ENCODE results near the gene ACSL3.

DNA sequence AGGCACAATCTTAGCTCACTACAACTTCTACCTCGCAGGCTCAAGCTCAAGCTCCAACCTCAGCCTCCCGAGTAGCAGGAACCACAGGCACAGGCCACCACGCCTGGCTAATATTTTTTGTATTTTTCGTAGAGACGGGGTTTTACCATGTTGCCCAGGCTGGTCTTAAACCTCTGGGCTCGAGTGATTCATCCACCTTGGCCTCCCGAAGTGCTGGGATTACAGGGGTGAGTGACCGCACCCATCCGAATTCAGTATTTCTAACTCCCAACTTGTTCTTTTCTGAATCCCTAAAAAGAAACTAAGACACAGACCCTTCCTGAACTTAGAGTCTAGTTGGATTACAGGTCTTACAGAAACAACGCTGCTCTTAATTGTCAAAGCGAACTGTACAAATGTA, 32.3 kb upstream of the ACSL3 start:
- TF ChIP-seq, protein P1, sequence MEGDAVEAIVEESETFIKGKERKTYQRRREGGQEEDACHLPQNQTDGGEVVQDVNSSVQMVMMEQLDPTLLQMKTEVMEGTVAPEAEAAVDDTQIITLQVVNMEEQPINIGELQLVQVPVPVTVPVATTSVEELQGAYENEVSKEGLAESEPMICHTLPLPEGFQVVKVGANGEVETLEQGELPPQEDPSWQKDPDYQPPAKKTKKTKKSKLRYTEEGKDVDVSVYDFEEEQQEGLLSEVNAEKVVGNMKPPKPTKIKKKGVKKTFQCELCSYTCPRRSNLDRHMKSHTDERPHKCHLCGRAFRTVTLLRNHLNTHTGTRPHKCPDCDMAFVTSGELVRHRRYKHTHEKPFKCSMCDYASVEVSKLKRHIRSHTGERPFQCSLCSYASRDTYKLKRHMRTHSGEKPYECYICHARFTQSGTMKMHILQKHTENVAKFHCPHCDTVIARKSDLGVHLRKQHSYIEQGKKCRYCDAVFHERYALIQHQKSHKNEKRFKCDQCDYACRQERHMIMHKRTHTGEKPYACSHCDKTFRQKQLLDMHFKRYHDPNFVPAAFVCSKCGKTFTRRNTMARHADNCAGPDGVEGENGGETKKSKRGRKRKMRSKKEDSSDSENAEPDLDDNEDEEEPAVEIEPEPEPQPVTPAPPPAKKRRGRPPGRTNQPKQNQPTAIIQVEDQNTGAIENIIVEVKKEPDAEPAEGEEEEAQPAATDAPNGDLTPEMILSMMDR (IDR thresholded peaks at IDR 0.05): no peak
- TF ChIP-seq POLR2A (IDR thresholded peaks at IDR 0.05): no peak
